Testis (tissue), 3 donors: ENCODE results near the gene CRK. TPM values are rescaled to one million over a fixed set of nuclear protein-coding genes. Genes with fewer than 3 reads are reported as not detected.
A peak's percentile ranks its signal among the peaks of the same experiment; 100 is the strongest.

Experiments used
- DNase-seq: peaks from one replicate; pipeline ENCODE4 v3.0.0-alpha.2; 2019
- H3K27ac ChIP-seq, 2 donors: fragments of 200-600 bp; sonication (generic); one replicate each; pipeline ENCODE4 v1.5.1; 2019
- H3K27me3 ChIP-seq: fragments of 200-600 bp; sonication (generic); one replicate; pipeline ENCODE4 v1.5.1; 2019
- H3K36me3 ChIP-seq: fragments of 200-600 bp; sonication (generic); one replicate; pipeline ENCODE4 v1.5.1; 2017; ENCODE audit warnings: low read depth; ENCODE audit errors: missing control alignments
- H3K4me1 ChIP-seq: fragments of 200-600 bp; sonication (generic); one replicate; pipeline ENCODE4 v1.5.1; 2019
- H3K4me3 ChIP-seq, 2 donors: fragments of 200-600 bp; sonication (generic); one replicate each; pipeline ENCODE4 v1.5.1; 2017 to 2019
- H3K9me3 ChIP-seq: fragments of 200-600 bp; sonication (generic); one replicate; pipeline ENCODE4 v1.5.1; 2017
- POLR2A ChIP-seq: fragments of 450-650 bp; IDR thresholded peaks from one replicate; pipeline ENCODE4 v1.6.1; 2017; ENCODE audit warnings: antibody characterized with exemption, mild to moderate bottlenecking, moderate library complexity
- WGBS, 2 donors: methylation state at CpG; one replicate each; pipeline ENCODE4 v1.1.5; 2018; 5-methylcytosine and 5-hydroxymethylcytosine counted together
- intact Hi-C: fragments of 100-400 bp; cut with DNase I; formaldehyde crosslinking; loops from one replicate; pipeline ENCODE4 v1.15.1; 2023; ENCODE audit warnings: low total_unique reads
- polyA plus RNA-seq: library from polyadenylated mRNA; stranded (reverse); fragments of 350-450 nt; fragmentation: Illumina TruSeq; extraction: RNeasy Lipid Tissue Mini Kit (QIAGEN cat#74804); gene quantifications from one replicate; pipeline ENCODE4 v1.2.3, GENCODE V29; 2014; ENCODE audit warnings: low read depth, low replicate concordance; ENCODE audit not compliant: insufficient read depth
- total RNA-seq, 2 donors: library from RNA; depleted of rRNA; stranded (reverse); fragments of >200 nt; gene quantifications; one replicate each; pipeline ENCODE4 v1.2.3, GENCODE V29; 2016
- TF ChIP-seq, protein P1 (sequence below), 3 experiments: fragments of 450-650 bp in 2 of 3; fragments of 200-600 bp in 1 of 3; sonication (generic) in 1 of 3; IDR thresholded peaks; one replicate each; pipeline ENCODE4 v1.5.1; 2016 to 2019; ENCODE audit warnings: antibody characterized with exemption in 3 of 3, mild to moderate bottlenecking in 2 of 3, moderate library complexity in 1 of 3

CRK gene
- total and polyA plus RNA-seq, 3 donors from 2014 or later: 45.7 to 79.1 (median 68.4) TPM

- DNase-seq: peak; percentile 52
- no peaks in the 10 kb centered on the region for H3K27me3 ChIP-seq
- intact Hi-C loops: no loop called here
- H3K4me1 ChIP-seq: peaks cover 34% of the 10 kb centered on the region
- TF ChIP-seq, protein P1, sequence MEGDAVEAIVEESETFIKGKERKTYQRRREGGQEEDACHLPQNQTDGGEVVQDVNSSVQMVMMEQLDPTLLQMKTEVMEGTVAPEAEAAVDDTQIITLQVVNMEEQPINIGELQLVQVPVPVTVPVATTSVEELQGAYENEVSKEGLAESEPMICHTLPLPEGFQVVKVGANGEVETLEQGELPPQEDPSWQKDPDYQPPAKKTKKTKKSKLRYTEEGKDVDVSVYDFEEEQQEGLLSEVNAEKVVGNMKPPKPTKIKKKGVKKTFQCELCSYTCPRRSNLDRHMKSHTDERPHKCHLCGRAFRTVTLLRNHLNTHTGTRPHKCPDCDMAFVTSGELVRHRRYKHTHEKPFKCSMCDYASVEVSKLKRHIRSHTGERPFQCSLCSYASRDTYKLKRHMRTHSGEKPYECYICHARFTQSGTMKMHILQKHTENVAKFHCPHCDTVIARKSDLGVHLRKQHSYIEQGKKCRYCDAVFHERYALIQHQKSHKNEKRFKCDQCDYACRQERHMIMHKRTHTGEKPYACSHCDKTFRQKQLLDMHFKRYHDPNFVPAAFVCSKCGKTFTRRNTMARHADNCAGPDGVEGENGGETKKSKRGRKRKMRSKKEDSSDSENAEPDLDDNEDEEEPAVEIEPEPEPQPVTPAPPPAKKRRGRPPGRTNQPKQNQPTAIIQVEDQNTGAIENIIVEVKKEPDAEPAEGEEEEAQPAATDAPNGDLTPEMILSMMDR (IDR thresholded peaks at IDR 0.05): no peak
- TF ChIP-seq POLR2A: no peak
- H3K4me3 ChIP-seq: peak overlapping the region; percentile 63 to 69
- no peaks in the 10 kb centered on the region for H3K36me3 ChIP-seq
- 1 to 4% methylated on average over 16 to 54 of the region's 94 CpGs for WGBS, 2 donors
- peak overlapping the region; percentile 59 to 84 for H3K27ac ChIP-seq
- H3K9me3 ChIP-seq: no peaks in the 10 kb centered on the region
These were observed 35.6 kb upstream of the CRK start for GRCh38 chr17:1491443-1492248.

GRCh38 chr17:1490643-1491442, 34.8 kb upstream of the CRK start:
- Histone ChIP-seq H3K27me3 (no peaks in the 10 kb centered on the region), H3K36me3 (no peaks in the 10 kb centered on the region), H3K9me3 (no peaks in the 10 kb centered on the region), H3K27ac (peak overlapping the region; percentile 59 to 84), H3K4me1 (peaks cover 40% of the 10 kb centered on the region), H3K4me3 (peak overlapping the region; percentile 63 to 69)
- DNase-seq: peak; percentile 54
- intact Hi-C loops: no loop called here
- WGBS, 2 donors: 4 to 6% methylated on average over 20 to 28 of the region's 52 CpGs
- TF ChIP-seq POLR2A: no peak
- TF ChIP-seq, protein P1 (IDR thresholded peaks at IDR 0.05): no peak

- Histone ChIP-seq H3K27me3 (no peaks in the 10 kb centered on the region), H3K27ac (peak overlapping the region; percentile 93), H3K36me3 (no peaks in the 10 kb centered on the region), H3K4me3 (peak overlapping the region in 1 of 2 donors; percentile 82), H3K9me3 (no peaks in the 10 kb centered on the region), H3K4me1 (peaks cover 52% of the 10 kb centered on the region)
- intact Hi-C loops: no loop called here
- no peak for DNase-seq
- TF ChIP-seq POLR2A: no peak
- TF ChIP-seq, protein P1 (IDR thresholded peaks at IDR 0.05): no peak
- 85 to 89% methylated on average over 5 to 7 of the region's 7 CpGs for WGBS, 2 donors
These were observed 32.8 kb upstream of the CRK start for GRCh38 chr17:1488826-1489270.

DNA sequence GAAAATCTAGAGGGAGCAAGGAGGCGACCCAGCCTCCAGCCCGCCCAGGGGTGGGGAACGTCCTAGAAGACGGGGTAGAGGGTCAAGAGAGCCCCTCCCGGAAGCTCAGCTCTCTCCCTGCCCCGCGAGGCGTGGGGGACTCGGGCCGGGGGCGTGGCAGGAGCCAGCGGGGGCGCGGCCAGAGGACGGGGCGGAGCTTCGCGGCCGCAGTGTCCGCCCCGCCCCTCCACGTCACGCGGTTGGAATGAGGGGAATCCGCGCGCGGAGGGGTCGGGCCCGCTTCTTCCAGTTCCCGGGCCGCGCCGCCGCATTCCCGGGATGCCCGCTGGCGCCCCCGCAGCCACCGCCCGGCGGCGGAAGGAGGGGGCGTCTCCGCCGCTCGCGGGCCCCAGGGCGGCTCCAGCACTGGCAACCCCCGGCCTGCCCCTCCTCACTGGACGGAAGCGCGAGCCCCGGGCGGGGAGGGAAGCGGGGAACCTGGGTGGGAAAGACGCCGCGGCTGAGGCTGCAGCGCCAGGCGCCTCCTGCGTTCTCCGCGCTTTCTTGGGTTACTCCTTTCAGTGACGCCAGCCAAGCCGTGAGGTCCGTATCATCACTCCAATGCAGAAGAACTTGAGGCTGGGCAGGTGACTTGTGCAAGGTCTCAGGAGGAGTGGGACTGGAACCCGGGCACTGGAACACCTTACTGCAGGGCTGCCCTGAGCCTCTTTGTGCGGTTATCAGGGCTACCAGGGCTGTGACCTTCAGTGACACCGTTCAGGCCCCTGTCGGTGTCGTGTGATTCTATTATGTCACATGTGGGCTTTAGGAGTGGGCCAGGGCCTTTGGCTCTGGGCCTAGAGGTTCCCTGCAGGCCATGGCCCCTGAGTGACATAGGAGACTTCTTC, 32.1 kb upstream of the CRK start:
- Histone ChIP-seq H3K27ac (peak overlapping the region; percentile 93), H3K9me3 (no peaks in the 10 kb centered on the region), H3K36me3 (no peaks in the 10 kb centered on the region), H3K27me3 (no peaks in the 10 kb centered on the region), H3K4me1 (peaks cover 52% of the 10 kb centered on the region), H3K4me3 (peak overlapping the region; percentile 57 to 82)
- 3 to 4% methylated on average over 8 to 35 of the region's 72 CpGs for WGBS, 2 donors
- DNase-seq: peak; percentile 90
- intact Hi-C loops: no loop called here
- TF ChIP-seq, protein P1 (IDR thresholded peaks at IDR 0.05): no peak
- no peak for TF ChIP-seq POLR2A
